Measurements from ENCODE around the gene EIF4G3. TPM values are rescaled to one million over a fixed set of nuclear protein-coding genes. Genes with fewer than 3 reads are reported as not detected.

EIF4G3 gene
- total and polyA plus RNA-seq, 2 donors, result 17.0 to 22.1 TPM

- Histone ChIP-seq H3K4me1 (ENCODE audit: control insufficient read depth in 2 of 2, insufficient read depth in 2 of 2, low read length in 2 of 2) (no peaks in the 10 kb centered on the region), H3K36me3 (ENCODE audit: control insufficient read depth in 2 of 2, insufficient read depth in 2 of 2, low read length in 1 of 2) (peaks cover 3 to 28% of the 10 kb centered on the region in 2 donors), H3K9me3 (ENCODE audit: control insufficient read depth in 2 of 2, insufficient read depth in 1 of 2, low read length in 1 of 2) (no peaks in the 10 kb centered on the region), H3K27ac (ENCODE audit: low read depth in 1 of 2, low read length in 1 of 2) (no peak overlapping the region), H3K4me3 (ENCODE audit: low read length in 2 of 2) (no peak overlapping the region), H3K27me3 (ENCODE audit: control insufficient read depth in 2 of 2, insufficient read depth in 1 of 2, low read length in 1 of 2) (no peaks in the 10 kb centered on the region)
- DNase-seq (ENCODE audit: low read depth in 6 of 9, low spot score in 9 of 9), result no peak
- 96% methylated on average over 2 of the region's 2 CpGs for WGBS
Measured at GRCh38 chr1:20849100-20849499, 327.6 kb downstream of the EIF4G3 start.

DNA sequence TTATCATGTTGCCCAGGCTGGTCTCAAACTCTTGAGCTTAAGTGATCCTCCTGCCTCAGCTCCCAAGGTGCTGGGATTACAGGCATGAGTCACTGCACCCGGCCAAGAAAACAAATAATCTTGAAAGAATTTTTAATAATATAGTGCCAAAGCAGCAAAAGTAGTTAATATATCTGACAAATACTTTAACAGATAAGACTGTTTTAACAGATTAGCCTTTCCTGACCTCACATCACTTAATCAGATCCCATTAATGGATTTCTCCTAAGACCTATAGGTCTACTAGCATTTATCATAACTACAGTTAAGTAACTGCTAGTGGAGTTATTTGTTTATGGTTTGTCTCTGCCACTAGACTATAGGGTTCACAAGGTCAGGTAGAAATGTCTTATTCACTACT, 328.5 kb downstream of the EIF4G3 start:
- no peak for DNase-seq (ENCODE audit: low read depth in 6 of 9, low spot score in 9 of 9)
- H3K4me1 ChIP-seq (ENCODE audit: control insufficient read depth in 2 of 2, insufficient read depth in 2 of 2, low read length in 2 of 2), result no peaks in the 10 kb centered on the region
- H3K27me3 ChIP-seq (ENCODE audit: control insufficient read depth in 2 of 2, insufficient read depth in 1 of 2, low read length in 1 of 2), result no peaks in the 10 kb centered on the region
- H3K36me3 ChIP-seq (ENCODE audit: control insufficient read depth in 2 of 2, insufficient read depth in 2 of 2, low read length in 1 of 2), result peaks cover 3 to 21% of the 10 kb centered on the region in 2 donors
- 96% methylated on average over 1 of the region's 1 CpG for WGBS
- H3K4me3 ChIP-seq (ENCODE audit: low read length in 2 of 2), result no peak overlapping the region
- H3K27ac ChIP-seq (ENCODE audit: low read depth in 1 of 2, low read length in 1 of 2), result no peak overlapping the region
- no peaks in the 10 kb centered on the region for H3K9me3 ChIP-seq (ENCODE audit: control insufficient read depth in 2 of 2, insufficient read depth in 1 of 2, low read length in 1 of 2)

DNA sequence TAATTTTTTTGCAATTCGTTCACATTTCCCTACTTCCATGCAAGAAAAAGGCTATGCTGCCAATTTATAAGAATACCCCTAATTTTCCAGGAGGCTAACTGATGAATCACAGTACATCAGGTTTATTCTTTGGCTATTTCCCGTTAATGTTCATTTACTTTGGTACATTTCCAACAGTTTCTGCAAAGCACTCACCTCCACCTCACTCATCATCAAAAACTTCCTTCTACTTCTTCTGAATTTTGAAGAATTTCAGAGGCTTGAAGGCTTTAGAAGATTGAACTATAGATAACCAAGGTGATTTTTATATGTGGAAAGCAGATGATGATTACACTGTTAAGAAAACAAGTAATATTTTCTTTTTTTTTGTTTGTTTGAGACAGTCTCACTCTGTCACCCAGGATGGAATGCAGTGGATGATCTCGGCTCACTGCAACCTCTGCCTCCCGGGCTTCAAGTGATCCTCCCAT, 329.1 kb downstream of the EIF4G3 start:
- no peaks in the 10 kb centered on the region for H3K27me3 ChIP-seq (ENCODE audit: control insufficient read depth in 2 of 2, insufficient read depth in 1 of 2, low read length in 1 of 2)
- H3K4me3 ChIP-seq (ENCODE audit: low read length in 2 of 2), result no peak overlapping the region
- H3K27ac ChIP-seq (ENCODE audit: low read depth in 1 of 2, low read length in 1 of 2), result no peak overlapping the region
- DNase-seq (ENCODE audit: low read depth in 6 of 9, low spot score in 9 of 9), result no peak
- peaks cover 3 to 18% of the 10 kb centered on the region in 2 donors for H3K36me3 ChIP-seq (ENCODE audit: control insufficient read depth in 2 of 2, insufficient read depth in 2 of 2, low read length in 1 of 2)
- H3K4me1 ChIP-seq (ENCODE audit: control insufficient read depth in 2 of 2, insufficient read depth in 2 of 2, low read length in 2 of 2), result no peaks in the 10 kb centered on the region
- H3K9me3 ChIP-seq (ENCODE audit: control insufficient read depth in 2 of 2, insufficient read depth in 1 of 2, low read length in 1 of 2), result no peaks in the 10 kb centered on the region
- WGBS, result 98% methylated on average over 4 of the region's 4 CpGs

- no peak overlapping the region for H3K27ac ChIP-seq (ENCODE audit: low read depth in 1 of 2, low read length in 1 of 2)
- H3K36me3 ChIP-seq (ENCODE audit: control insufficient read depth in 2 of 2, insufficient read depth in 2 of 2, low read length in 1 of 2), result peaks cover 3 to 14% of the 10 kb centered on the region in 2 donors
- no peaks in the 10 kb centered on the region for H3K9me3 ChIP-seq (ENCODE audit: control insufficient read depth in 2 of 2, insufficient read depth in 1 of 2, low read length in 1 of 2)
- 98% methylated on average over 6 of the region's 6 CpGs for WGBS
- no peak for DNase-seq (ENCODE audit: low read depth in 6 of 9, low spot score in 9 of 9)
- no peaks in the 10 kb centered on the region for H3K4me1 ChIP-seq (ENCODE audit: control insufficient read depth in 2 of 2, insufficient read depth in 2 of 2, low read length in 2 of 2)
- no peak overlapping the region for H3K4me3 ChIP-seq (ENCODE audit: low read length in 2 of 2)
- H3K27me3 ChIP-seq (ENCODE audit: control insufficient read depth in 2 of 2, insufficient read depth in 1 of 2, low read length in 1 of 2), result no peaks in the 10 kb centered on the region
Measured at GRCh38 chr1:20846461-20847374, 330.0 kb downstream of the EIF4G3 start.

- no peak overlapping the region for H3K27ac ChIP-seq (ENCODE audit: low read depth in 1 of 2, low read length in 1 of 2)
- DNase-seq (ENCODE audit: low read depth in 6 of 9, low spot score in 9 of 9), result no peak
- H3K4me1 ChIP-seq (ENCODE audit: control insufficient read depth in 2 of 2, insufficient read depth in 2 of 2, low read length in 2 of 2), result no peaks in the 10 kb centered on the region
- H3K9me3 ChIP-seq (ENCODE audit: control insufficient read depth in 2 of 2, insufficient read depth in 1 of 2, low read length in 1 of 2), result no peaks in the 10 kb centered on the region
- H3K36me3 ChIP-seq (ENCODE audit: control insufficient read depth in 2 of 2, insufficient read depth in 2 of 2, low read length in 1 of 2), result no peaks in the 10 kb centered on the region
- no peaks in the 10 kb centered on the region for H3K27me3 ChIP-seq (ENCODE audit: control insufficient read depth in 2 of 2, insufficient read depth in 1 of 2, low read length in 1 of 2)
- no peak overlapping the region for H3K4me3 ChIP-seq (ENCODE audit: low read length in 2 of 2)
Measured at GRCh38 chr1:20840731-20841130, 336.0 kb downstream of the EIF4G3 start.

DNA sequence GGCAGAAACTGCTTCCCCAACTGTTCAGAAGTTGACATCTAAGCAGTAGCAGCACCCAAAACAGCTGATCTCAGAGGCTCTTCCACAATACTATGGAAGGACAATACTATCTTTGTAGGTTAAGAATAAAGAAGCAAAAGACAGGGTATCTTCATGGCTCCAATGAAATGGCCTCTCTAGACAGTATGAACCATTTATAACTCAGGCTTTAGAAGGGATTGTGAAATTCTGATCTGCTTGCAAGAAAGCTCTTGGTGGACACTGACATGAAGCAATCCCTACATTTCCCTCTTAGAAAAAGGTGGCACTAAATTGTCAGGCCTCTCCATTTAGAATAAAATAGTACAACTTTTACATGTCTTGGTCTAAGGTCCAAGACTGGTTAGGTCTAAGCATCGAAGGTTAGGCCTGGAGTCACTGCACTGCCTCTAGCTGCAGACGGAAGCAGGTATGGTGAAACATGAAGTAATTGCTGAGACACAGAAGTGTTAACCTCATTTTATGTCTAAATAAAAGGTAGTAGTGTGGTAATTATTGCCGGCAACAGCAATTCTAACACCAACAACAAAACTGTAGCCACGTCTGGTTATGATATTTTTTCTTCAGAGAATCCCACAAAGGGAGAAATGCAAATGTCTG, 339.0 kb downstream of the EIF4G3 start:
- no peak overlapping the region for H3K4me3 ChIP-seq (ENCODE audit: low read length in 2 of 2)
- H3K4me1 ChIP-seq (ENCODE audit: control insufficient read depth in 2 of 2, insufficient read depth in 2 of 2, low read length in 2 of 2), result no peaks in the 10 kb centered on the region
- no peaks in the 10 kb centered on the region for H3K27me3 ChIP-seq (ENCODE audit: control insufficient read depth in 2 of 2, insufficient read depth in 1 of 2, low read length in 1 of 2)
- 95% methylated on average over 4 of the region's 4 CpGs for WGBS
- H3K9me3 ChIP-seq (ENCODE audit: control insufficient read depth in 2 of 2, insufficient read depth in 1 of 2, low read length in 1 of 2), result no peaks in the 10 kb centered on the region
- H3K27ac ChIP-seq (ENCODE audit: low read depth in 1 of 2, low read length in 1 of 2), result no peak overlapping the region
- no peaks in the 10 kb centered on the region for H3K36me3 ChIP-seq (ENCODE audit: control insufficient read depth in 2 of 2, insufficient read depth in 2 of 2, low read length in 1 of 2)
- DNase-seq (ENCODE audit: low read depth in 6 of 9, low spot score in 9 of 9), result no peak

- Histone ChIP-seq H3K27me3 (ENCODE audit: control insufficient read depth in 2 of 2, insufficient read depth in 1 of 2, low read length in 1 of 2) (no peaks in the 10 kb centered on the region), H3K9me3 (ENCODE audit: control insufficient read depth in 2 of 2, insufficient read depth in 1 of 2, low read length in 1 of 2) (no peaks in the 10 kb centered on the region), H3K36me3 (ENCODE audit: control insufficient read depth in 2 of 2, insufficient read depth in 2 of 2, low read length in 1 of 2) (no peaks in the 10 kb centered on the region), H3K4me3 (ENCODE audit: low read length in 2 of 2) (no peak overlapping the region), H3K27ac (ENCODE audit: low read depth in 1 of 2, low read length in 1 of 2) (no peak overlapping the region), H3K4me1 (ENCODE audit: control insufficient read depth in 2 of 2, insufficient read depth in 2 of 2, low read length in 2 of 2) (no peaks in the 10 kb centered on the region)
- no peak for DNase-seq (ENCODE audit: low read depth in 6 of 9, low spot score in 9 of 9)
- WGBS, result 98% methylated on average over 4 of the region's 4 CpGs
Measured at GRCh38 chr1:20836230-20836629, 340.5 kb downstream of the EIF4G3 start.

DNA sequence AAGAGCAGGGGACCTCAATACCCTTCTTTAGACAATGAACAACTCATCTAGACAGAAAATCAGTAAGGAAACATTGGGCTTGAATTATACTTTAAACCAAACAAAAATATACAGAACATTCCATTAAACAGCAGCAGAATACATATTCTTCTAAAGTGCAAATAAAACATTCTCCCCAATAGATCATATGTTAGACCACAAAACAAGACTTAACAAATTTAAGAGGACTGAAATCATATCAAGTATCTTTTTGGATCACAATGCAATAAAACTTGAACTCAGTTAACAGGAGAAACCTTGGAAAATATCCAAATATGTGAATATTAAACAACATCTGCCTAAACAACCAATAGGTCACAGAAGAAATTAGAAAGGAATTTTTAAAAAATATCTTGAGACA, 341.9 kb downstream of the EIF4G3 start:
- Histone ChIP-seq H3K36me3 (ENCODE audit: control insufficient read depth in 2 of 2, insufficient read depth in 2 of 2, low read length in 1 of 2) (no peaks in the 10 kb centered on the region), H3K27me3 (ENCODE audit: control insufficient read depth in 2 of 2, insufficient read depth in 1 of 2, low read length in 1 of 2) (no peaks in the 10 kb centered on the region), H3K4me3 (ENCODE audit: low read length in 2 of 2) (no peak overlapping the region), H3K9me3 (ENCODE audit: control insufficient read depth in 2 of 2, insufficient read depth in 1 of 2, low read length in 1 of 2) (no peaks in the 10 kb centered on the region), H3K4me1 (ENCODE audit: control insufficient read depth in 2 of 2, insufficient read depth in 2 of 2, low read length in 2 of 2) (no peaks in the 10 kb centered on the region), H3K27ac (ENCODE audit: low read depth in 1 of 2, low read length in 1 of 2) (no peak overlapping the region)
- DNase-seq (ENCODE audit: low read depth in 6 of 9, low spot score in 9 of 9), result no peak

GRCh38 chr1:20834192-20834591, 342.5 kb downstream of the EIF4G3 start:
- no peaks in the 10 kb centered on the region for H3K27me3 ChIP-seq (ENCODE audit: control insufficient read depth in 2 of 2, insufficient read depth in 1 of 2, low read length in 1 of 2)
- no peak for DNase-seq (ENCODE audit: low read depth in 6 of 9, low spot score in 9 of 9)
- H3K27ac ChIP-seq (ENCODE audit: low read depth in 1 of 2, low read length in 1 of 2), result no peak overlapping the region
- WGBS, result 97% methylated on average over 1 of the region's 1 CpG
- no peak overlapping the region for H3K4me3 ChIP-seq (ENCODE audit: low read length in 2 of 2)
- no peaks in the 10 kb centered on the region for H3K9me3 ChIP-seq (ENCODE audit: control insufficient read depth in 2 of 2, insufficient read depth in 1 of 2, low read length in 1 of 2)
- no peaks in the 10 kb centered on the region for H3K36me3 ChIP-seq (ENCODE audit: control insufficient read depth in 2 of 2, insufficient read depth in 2 of 2, low read length in 1 of 2)
- H3K4me1 ChIP-seq (ENCODE audit: control insufficient read depth in 2 of 2, insufficient read depth in 2 of 2, low read length in 2 of 2), result no peaks in the 10 kb centered on the region
